ENCODE results near the gene MGARP.

- no peak for TF ChIP-seq FIP1L1 (IDR thresholded peaks at IDR 0.05; ENCODE audit: low read depth, low read length, poor library complexity, severe bottlenecking)
- no peak for TF ChIP-seq TEAD4 (IDR thresholded peaks at IDR 0.05; ENCODE audit: low read length)
- TF ChIP-seq TEAD4 (CRISPR knock-in tag; IDR thresholded peaks at IDR 0.05; ENCODE audit: borderline replicate concordance): no peak
Measured at GRCh38 chr4:139295942-139296299, 15.9 kb upstream of the MGARP start.

Data from K562 (cell line).